ENCODE data around the gene ZNF763.

- TF ChIP-seq EZH2phosphoT487 (IDR thresholded peaks at IDR 0.05; ENCODE audit: insufficient read depth, low read depth) (no peak), EZH2 (IDR thresholded peaks at IDR 0.05; ENCODE audit: insufficient read depth, poor library complexity, severe bottlenecking) (no peak)
Measured at GRCh38 chr19:11995174-11995573, 30.3 kb downstream of the ZNF763 start.
